HG02870 (cell line): ENCODE results near the gene GTSE1.
"Not testable (repeated sequence)": the region's sequence is repeated elsewhere in the genome, so short reads cannot be mapped to it uniquely, and the experiment has no call there.

Source experiments
- ATAC-seq: cut with Tn5 transposase; IDR thresholded peaks from one replicate; pipeline ENCODE4 v1.9.1; 2021; ENCODE audit warnings: mild to moderate bottlenecking, moderate library complexity; ENCODE audit not compliant: unreplicated experiment

Gene GTSE1

DNA sequence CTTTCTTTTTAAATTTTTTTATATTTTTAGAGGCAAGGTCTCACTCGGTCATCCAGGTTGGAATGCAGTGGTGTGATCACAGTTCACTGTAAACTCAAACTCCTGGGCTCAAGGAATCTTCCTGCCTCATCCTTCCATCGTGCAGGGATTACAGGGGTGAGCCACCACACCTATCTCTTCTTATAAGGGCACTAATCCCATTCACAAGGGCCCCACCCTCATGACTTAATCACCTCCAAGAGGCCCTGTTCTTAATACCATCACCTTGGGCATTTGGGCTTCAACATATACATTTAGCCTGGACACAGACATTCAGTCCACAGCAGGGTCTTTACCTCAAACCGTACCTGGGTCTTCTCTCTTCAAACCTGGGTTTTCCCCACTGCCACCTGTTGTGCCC is 4.5 kb upstream of the GTSE1 start:
- ATAC-seq, result no peak

DNA sequence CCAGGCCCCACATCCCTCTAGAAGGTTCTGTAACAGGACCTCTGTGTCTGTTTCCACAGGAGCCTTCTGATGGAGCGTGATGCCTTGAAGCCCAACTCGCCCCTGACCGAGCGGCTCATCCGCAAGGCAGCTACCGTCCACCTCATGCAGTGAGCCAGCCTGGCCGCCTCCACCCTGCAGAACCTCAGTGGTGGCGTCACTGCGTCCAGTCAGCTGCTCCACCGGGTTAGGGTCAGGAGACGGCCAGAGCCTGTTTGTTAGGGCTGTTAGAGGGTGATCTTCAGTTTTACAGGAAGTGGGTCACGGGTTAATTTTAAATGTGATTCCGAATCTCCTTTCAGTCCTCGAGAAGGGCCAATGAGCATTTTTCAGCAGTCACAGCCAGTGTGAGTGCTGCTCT is 3.9 kb upstream of the GTSE1 start:
- no peak for ATAC-seq

DNA sequence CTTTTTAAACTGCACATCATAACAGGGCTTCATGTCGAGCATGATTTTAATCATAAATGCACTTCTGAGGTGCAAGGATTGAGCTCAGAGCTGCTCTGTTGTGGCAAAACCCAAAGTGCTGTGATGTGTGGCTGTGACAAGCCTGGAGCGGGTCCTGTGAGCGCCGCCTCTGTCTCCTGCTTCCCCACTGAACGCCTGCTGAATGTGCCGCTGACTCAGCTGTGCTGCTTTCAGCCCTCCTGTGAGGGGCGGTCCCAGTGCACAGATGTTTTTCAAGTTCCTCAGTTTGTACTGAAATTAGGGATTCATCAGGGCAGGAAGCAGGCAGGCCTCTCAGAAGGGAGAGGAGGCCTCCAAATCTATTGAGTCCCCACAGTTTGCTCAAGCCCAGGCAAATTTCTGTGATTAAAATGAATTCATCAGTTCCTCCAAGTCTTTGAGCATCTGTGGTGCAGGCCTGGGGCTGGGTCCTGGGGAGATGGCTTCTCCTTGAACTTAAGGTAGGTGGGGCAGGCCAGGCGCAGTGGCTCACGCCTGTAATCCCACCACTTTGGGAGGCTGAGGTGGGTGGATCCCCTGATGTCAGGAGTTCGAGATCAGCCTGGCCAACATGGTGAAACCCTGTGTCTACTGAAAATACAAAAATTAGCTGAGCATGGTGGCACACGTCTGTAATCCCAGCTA is 3.0 kb upstream of the GTSE1 start:
- no peak for ATAC-seq

DNA sequence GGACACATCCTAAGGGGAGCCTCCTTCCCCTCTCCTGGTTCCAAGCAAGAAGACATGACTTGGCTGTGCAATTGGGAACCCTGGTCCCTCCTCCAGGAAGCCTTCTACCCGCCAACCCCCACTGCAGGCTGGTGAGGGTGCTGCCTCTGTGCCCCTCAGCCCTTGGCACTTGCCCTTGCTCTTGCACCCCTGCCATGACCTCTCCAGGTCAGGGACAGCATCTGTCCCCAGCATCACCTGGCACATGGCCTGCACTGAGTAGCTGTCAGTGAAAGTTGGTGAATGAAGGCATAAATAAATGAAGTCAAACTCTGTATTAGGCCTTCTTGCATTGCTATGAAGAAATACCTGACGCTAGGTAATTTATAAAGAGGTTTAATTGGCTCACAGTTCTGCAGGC is 1.9 kb upstream of the GTSE1 start:
- no peak for ATAC-seq

DNA sequence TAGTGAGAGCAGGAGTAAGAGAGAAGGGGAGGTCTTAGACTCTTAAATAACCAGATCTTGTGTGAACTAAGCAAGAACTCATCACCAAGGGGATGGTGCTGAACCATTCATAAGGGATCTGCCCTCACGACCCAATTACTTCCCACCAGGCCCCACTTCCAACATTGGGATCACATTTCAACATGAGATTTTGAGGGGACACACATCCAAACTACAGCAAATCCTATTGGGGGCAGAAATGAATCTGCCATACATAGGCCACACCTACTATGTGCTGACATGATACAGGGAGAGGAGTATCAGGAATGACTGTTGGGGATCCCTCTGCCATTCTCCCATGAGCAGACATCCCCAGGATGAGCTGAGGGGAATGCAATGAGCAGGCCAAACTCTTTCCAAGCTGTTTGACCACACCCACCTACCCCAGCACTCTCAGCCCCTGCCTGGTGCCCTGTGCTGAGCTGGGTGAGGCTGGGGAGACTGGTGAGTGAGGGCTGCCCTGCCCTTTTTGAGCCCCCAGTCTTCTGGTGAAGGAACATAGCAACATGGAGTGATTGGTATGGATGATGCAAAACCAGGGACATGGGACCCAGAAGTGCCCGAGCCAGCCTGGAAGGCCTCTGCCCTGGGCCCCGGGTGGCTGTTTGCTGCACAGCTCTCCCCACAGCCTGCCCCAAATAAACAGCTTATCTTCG is 1.2 kb upstream of the GTSE1 start:
- ATAC-seq, result no peak

DNA sequence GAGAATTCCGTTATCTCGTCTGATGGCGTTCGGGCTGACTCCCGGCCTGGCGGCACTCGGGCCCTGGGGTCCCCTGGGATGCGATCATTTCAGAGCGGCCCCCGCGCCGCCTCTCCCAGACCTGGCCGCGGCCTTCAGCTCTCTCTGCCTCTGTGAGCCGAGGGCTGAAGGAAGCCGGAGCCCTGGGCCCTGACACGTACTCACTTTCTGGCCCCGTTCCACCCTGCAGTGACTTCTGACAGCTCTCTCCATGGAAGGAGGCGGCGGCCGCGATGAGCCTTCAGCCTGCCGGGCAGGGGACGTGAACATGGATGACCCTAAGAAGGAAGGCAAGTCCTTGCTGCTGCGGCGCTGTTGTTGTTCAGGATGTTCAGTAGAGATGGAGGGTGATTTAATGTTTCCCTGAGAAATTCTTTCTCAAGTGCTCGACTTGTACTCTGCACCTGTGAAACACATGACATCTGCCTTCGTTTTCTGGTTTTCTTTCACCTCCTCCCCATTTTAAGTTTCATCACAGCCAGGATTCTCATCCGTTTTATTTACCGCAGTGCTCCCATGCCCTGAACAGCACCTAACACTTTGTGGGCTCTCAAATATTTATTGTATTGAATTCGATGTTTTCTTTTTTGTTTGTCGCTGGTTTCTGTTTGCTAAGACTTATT is 612 bp downstream of the GTSE1 start:
- no peak for ATAC-seq

DNA sequence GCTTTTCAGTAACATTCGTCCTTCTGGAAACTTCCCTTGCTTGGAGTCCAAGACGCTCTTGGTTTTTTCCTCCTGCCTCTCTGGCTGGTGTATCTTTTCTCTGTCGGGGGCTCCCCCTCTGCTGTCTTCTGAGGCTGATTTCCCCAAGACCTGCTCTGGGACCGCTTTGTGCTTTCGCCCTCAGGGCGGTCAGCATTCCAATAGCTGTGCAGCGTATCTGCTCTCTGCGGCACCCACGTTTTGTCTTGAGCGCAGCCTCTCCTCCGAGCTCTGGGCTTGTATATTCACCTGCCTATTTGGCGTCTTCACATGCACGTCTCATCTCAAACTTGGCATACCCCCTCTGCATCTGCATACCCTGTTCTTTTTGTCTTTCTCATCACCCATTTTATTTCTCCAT is 2.4 kb downstream of the GTSE1 start:
- ATAC-seq, result no peak

DNA sequence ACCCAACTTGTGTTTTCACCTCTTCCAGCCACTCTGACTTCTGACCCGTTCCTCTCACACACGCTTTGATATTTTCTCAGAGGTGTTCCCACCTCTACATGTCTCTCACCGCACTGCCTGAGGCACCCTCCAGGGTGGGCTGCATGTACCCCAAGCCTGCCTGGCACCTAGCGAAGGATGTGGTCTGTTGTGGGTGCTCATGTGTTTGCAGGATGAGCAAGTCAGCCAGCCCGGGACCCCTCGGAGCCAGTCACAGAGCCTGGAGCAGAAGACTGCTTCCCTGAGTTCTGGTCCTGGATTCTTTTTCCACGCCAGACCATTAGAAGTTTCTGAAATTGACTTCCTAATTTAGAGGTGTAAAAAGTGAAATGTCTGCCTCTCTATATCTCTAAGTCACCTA is 3.8 kb downstream of the GTSE1 start:
- ATAC-seq, result no peak

DNA sequence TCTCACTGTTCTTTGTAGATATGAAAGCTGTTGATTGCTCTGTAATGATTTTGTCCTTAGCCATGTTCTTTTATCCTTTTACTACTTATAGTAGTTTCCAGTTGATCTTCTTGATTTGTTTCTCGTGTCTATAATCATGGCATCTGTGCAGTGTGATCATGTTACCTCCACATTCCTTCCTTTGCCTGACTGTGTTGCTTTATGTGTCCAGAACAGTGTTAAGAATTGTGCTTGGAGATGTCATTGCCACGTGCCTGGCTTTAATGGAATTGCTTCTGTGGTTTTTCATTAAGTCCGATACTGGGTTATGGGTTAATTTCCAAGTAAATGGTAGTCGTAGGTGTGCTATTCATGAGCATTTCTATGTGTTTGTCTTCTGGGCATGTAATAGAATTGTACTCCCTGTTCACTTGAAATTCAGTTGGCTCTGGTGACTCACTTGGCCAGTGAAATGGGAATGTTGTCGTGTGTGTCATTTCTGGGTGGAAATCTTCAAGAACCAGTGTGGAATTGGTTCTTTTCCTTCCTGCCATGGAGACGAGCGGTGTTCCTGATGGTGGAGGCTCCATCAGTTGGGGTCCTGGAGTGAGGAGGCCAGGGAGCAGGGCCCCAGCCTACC is 6.8 kb downstream of the GTSE1 start:
- no peak for ATAC-seq

DNA sequence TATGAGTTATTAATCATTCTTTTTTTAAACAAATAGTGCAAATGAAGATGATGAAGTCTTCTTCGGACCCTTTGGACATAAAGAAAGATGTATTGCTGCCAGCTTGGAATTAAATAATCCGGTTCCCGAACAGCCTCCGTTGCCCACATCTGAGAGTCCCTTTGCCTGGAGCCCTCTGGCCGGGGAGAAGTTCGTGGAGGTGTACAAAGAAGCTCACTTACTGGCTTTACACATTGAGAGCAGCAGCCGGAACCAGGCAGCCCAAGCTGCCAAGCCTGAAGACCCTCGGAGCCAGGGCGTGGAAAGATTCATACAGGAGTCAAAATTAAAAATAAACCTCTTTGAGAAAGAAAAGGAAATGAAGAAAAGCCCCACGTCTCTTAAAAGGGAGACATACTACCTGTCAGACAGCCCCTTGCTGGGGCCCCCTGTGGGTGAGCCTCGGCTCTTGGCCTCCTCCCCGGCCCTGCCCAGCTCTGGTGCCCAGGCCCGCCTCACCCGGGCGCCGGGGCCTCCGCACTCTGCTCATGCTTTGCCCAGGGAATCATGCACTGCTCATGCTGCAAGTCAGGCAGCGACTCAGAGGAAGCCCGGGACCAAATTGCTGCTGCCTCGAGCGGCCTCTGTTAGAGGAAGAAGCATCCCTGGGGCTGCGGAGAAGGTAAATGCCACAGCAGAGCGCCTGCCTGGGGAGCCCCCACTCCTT is 11.8 kb downstream of the GTSE1 start:
- ATAC-seq, result no peak

DNA sequence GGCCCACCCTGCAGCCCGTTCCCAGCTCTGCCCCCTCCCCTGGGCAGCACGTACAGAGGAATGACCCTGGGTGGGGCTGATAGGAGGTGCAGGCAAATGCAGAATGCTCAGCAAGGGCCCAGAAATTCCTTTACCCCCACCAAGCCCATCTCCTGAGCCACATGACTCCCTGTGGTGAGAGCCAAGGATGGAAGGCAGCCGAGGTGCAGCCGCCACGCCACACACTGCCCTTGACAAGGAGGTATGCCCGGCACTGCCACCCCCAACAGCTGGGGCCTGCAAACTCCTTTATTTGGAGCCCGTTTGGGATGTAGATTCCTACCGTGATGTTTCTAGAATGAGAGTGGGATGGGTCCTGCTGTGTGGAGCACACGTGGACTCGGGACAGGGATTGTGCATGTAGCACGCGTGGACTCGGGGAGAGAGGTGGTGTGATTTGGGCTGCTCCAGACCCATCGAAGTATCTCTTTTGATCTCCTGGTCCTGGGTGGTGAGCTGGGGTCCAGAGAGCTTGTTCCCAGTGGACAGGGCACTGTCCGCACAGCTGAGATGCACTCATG is 12.9 kb downstream of the GTSE1 start:
- ATAC-seq, result no peak

DNA sequence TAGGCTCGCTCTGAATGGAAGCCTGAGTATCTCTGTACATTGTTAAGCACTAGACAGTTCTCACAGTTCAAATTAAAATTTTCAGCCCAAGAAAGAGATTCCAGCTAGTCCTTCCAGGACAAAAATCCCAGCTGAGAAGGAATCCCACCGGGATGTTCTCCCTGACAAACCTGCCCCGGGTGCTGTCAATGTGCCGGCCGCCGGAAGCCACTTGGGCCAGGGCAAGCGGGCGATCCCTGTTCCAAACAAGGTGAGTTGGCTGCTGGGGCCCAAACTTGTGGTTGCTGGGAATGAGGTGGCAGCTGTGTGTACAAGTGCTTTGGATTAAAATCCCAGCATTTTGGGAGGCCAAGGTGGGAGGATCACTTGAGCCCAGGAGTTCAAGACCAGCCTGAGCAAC is 15.4 kb downstream of the GTSE1 start:
- no peak for ATAC-seq

DNA sequence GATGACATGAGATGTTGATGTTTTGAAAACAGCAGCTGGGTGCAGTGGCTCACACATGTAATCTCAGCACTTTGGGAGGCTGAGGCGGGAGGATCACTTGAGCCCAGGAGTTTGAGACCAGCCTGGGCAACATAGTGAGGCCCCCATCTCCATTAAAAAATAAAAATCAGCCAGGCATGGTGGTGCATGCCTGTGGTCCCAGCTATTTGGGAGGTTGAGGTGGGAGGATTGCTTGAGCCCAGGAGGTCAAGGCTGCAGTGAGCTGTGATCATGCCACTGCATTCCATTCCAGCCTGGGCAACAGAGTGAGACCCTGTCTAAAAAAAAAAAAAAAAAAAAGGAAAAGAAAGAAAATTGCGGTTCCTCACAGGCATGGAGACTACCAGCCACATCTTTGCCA is 16.2 kb downstream of the GTSE1 start:
- ATAC-seq, result not testable (repeated sequence)

DNA sequence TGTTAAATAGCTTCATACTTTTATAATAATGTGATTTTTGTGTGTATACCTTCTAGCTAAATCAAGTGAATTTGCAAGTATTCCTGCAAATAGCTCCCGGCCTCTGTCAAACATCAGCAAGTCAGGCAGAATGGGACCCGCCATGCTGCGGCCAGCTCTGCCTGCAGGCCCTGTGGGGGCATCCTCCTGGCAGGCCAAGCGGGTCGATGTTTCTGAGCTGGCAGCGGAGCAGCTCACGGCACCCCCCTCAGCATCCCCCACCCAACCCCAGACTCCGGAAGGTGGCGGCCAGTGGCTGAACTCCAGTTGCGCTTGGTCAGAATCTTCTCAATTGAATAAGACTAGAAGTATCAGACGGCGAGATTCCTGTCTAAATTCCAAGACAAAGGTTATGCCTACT is 19.3 kb downstream of the GTSE1 start:
- ATAC-seq, result no peak

DNA sequence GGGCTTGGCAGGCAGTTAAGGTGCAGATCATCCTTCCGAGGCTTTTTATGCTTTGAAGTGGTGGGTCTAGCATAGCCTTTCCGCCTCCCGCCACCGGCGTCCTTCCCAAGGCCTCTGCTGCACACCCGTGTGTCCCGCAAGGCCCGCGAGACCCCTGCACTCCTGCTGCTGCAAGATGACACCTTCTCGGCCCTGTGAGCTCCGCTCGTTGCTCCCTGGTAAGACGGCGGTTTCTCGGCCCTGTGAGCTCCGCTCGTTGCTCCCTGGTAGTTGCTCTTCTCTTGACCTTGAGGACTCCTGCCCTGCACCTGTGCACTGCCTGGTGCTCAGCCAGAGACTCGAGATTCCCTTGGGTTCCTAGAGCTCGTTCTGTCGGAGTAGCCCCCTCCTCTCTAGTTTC is 21.0 kb downstream of the GTSE1 start:
- ATAC-seq, result no peak

DNA sequence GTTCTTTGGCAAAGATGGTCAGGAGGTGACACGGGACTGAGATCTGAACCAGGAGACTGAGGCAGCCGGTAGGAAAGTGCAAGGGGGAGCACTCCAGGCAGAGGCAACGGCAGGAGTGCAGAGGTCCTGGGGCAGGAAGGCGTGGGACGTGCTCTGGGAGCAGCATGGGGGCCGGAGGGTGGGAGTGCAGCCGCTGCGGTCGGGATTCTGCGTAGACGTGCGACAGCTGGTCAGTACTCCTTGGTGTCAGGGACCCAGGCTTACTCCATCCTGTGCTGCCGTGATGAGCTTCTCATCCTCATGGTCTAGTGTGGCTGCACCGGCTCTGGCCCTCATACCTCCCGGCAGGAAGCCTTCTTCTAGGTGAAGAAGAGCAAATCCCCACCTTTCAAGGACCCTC is 21.9 kb downstream of the GTSE1 start:
- ATAC-seq, result no peak

DNA sequence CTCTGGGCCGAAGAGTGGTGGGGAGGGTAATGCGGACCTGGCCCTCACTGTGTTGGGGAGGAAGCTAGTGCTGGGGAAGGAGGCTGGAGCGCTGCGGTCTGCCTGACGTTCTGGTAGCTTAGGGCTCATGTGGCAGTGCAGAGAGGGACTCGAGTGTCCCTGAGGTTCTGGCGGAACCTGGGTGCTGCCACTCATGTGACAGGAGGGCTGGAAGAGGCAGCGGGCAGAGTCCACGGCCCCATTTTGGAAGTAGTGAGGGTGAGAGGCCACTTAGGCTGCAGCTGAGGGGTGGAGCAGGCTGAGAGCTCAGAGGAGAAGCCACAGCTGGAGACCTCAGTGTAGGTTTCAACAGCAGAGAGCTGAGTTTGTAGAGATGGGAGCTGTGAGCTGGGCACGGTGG is 22.6 kb downstream of the GTSE1 start:
- ATAC-seq, result no peak

DNA sequence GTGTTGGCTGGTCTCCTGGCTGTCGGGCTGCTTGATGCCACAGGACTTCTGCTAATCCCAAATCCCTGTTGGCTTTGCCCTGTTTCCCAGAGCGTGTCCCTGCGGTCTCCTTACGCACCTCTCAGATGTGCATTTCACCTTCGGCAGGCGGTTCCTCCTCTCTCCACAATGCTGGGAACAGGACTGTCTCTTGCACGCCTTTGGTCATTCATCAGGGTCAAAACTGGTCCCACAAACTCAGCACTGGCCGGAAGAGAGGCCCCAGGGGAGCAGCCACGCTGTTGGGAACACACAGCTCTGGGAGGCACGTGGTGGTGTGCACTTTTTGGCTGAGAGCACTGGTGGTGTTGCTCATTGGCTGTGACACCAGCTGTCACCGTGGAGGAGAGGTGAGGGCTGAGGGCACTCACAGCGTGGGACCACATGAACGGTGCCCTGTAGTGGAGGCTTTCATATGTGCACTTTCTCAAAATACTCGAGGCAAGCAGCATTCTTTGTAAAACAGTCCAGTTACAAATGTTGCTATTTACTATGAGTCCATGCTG is 23.6 kb downstream of the GTSE1 start:
- ATAC-seq, result no peak

DNA sequence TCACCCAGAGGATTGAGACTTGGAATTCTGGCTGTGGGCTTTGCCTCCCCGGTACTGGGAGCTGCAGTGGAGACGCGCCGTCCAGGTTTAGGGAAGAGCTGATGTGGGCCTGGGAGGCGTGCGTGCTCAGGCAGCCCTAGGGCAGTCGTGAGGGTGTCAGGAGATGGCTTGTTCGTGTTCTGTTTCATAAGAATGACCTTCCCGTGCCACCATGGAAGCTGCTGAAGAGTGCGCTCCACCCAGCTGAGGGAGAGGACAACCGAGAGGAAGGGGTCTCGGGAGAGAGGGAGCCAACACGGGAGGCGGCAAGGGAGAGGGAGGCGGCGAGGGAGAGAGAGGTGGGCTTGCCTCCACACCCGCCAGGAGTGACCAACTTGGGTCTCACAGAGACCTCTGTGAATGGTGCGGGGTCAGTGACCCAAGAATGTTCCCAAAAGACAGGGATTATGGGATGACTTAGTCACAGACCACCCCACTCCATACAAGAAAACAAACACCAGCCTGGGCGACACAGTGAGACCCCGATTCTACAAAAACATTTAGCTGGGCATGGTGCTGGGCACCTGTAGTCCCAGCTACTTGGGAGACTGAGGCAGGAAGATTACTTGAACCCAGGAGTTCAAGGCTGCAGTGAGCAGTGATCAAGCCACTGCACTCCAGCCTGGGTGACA is 24.2 kb downstream of the GTSE1 start:
- ATAC-seq, result no peak

DNA sequence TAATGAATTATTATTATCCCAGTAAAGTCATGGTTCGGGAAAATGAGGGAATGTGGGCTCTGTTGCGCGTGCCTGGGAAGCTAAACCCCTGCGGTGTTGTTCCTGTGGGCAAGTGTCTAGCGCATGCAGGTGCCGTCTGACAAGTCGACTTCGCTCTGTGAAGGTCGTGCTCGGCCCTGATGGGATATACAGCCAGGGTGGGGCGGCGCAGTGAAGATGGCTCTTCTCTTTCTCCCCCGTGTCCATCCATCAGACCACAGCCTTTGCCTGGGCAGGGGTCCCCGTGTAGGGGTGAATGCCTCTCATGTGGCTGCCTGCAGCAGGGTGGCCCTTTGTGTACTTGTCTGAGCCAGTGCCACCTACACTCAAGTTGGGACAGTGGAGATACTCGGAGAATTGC is 26.0 kb downstream of the GTSE1 start:
- ATAC-seq, result no peak
